Stimulated activated CD8-positive, alpha-beta memory T cell treated with anti-CD3 and anti-CD28 coated beads, Interleukin-7, amount 100 ng/mL, for 1 hour (primary cell): ENCODE results near the gene FRYL.

Experiments
- DNase-seq, 2 donors: peaks; one replicate each; pipeline ENCODE4 v3.0.0-alpha.2; 2020; ENCODE audit warnings: low read depth in 2 of 2

The FRYL gene

DNA sequence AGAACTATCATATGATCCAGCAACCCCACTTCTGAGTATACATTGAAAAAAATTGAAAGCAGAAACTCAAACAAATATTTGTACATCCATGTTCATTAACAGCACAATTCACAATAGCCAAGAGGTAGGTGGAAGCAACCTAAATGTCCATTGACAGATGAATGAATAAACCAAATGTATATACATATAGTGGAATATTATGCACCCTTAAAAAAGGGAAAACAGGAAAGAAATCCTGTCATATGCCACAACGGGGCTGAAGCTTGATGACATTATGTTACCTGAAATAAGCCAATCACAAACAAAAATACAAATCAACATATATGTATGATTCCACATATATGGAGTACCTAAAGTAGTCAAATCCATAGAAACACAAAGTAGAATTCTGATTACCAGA, 222.1 kb downstream of the FRYL start:
- DNase-seq: no peak

DNA sequence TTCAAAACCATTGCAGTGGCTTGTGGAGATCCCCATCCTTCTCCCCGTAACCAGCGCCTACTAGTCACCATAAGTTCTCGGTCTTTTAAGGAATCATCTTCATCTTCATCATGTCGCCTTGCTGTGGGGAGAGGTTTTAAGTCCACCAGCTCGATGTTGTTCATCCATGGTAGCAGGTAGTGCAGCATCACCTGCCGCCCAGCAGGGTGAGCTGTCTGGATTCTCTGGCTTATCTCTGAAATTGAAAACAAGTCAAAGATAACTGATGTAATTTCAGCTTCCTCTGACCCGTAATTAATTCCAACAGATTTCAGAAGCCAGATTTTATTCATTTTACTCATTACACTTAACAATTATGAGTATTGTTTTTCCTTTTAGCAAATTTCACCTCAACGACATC, 222.6 kb downstream of the FRYL start:
- no peak for DNase-seq

DNA sequence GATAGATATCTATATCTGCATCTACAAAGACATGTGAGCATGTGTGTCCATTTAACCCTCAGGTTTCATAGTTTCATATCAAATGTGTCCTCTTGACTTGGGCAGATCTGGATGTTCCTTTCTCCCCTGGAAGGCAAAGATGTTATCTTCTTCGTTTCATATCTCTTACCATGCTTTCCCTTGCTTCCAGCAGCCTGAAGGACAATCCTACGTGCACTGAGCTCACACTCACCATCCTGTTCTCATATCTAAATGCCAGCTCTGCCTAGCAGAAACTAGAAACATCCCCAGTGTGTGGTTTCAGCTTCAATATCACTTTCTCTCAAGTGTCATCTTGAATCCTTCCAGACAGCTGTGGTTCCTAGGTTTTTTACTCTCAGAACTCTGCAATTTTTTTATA, 223.8 kb downstream of the FRYL start:
- DNase-seq: no peak

DNA sequence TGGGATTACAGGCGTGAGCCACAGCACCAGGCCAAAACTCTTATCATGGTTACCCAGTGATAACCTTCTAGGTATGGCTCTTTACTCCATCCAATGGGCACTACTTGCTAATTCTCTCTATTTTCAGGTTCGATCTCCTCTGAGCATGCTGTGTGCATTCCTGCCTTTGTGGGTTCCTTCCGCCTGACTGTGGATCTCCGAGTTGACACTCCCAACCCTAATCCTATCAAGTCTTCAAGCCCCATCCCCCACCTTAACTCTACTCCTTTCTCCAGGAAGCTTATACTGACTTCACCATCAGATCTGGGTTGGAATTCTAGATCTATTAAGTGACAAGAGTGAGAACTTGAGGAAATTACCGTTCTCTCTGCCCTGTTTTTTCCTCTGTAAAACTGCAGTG, 225.5 kb downstream of the FRYL start:
- no peak for DNase-seq

DNA sequence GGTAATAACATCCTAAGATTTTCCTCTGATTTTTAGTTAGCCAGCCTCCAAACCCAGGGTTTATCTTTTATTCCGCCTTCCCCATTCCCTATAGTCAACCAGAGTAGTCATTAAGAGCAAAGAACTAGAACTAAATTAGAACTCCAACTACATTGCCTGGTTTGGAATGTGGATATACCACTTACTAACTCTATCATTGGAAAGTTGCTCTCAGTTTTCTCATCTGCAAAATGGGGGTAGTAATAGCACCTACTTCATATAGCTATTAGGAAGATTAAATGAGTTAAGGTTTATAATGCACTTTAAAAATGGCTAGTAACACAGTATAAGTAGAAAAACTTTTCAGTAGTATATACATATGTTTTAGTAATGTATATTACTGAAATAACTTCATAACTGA, 226.4 kb downstream of the FRYL start:
- no peak for DNase-seq

DNA sequence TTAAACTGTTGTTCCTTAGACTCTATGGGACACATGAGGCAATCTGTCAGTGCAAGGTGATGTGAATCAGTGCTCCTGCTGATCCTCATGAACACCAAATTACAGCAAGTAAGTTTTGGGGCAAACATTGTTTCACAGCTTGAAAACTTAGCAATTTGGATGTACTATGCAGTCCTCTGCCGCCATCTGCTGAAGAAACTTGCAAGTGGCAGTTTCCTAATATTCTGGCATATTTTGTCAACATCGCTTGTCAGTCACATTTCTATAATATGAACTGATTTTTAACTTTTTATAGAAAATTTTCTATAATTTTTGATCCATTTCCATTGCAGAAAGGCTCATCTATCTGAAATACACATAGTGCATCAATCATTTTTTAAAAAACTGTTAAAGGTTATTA, 233.7 kb downstream of the FRYL start:
- no peak for DNase-seq

DNA sequence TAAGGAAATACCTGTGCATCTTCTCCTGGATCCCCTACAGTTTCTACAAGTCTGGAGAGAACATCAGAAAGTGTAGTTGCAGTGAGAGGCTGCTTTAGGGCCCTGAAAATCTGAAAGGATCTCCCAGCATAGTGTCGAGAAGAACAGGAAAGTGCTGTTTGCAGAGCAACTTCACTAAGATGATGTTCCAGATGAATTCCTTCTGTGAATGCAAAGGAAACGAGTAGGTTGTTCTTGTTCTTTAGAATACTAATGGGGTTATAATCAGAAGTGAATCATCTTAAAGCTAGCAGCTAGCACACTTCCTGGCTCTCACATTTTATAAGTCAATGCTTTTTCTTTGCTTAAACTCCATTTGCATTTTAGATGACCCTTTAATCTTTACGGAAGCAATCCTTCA, 236.3 kb downstream of the FRYL start:
- no peak for DNase-seq

DNA sequence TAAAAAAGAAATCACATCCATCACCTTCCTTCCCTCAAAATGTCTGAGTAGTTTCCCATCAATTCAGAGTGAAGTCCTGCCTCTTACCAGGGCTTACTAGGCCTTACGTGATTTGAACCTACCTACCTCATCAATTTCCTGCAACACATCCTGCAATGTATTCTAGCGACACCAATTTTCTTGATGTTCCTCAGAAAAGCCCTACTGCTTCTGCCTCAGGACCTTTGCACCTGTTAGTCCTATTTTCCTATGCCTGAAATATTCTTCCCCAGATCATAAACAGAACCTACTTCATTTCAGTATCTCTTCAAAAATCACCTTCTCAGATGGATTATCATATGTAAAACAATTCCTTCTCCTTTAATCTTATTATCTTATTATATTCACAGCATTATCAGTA, 237.2 kb downstream of the FRYL start:
- no peak for DNase-seq

DNA sequence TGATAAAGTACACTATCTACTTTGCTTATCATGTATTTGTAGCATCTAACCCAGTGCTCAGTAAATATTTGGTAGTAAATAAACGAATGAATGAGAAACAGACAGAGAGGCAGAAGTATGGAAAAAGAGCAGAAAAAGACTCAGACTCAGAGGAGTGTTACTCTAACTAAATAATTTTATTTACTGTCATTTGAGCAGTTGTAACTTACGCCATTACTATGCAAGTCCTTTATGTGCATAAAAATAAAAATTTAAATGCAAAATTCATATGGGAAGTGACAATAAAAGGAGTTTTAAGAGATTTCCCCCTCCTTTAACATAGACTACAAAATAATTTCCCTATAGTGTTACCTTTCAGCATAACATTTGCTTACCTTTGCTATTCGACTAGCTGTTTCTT, 240.5 kb downstream of the FRYL start:
- DNase-seq: no peak

DNA sequence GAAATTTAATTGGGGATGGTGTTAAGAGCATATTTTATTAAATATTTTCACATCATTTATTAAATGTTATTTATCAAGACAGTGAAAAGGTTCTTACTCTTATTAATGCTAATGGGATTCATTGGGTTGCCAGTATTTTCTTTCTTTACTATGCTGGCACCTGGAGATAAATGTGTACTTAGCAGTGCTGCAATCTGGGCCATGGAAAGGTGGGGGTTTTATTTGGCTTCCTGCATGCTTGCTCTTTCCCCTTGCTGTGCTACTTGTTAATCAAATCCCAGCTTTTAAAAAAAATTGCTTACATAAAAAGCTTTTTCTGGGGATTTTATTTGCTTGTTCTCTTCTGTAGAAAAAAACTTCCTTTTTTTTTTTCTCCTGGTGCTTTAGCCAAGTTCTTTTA, 241.7 kb downstream of the FRYL start:
- no peak for DNase-seq

DNA sequence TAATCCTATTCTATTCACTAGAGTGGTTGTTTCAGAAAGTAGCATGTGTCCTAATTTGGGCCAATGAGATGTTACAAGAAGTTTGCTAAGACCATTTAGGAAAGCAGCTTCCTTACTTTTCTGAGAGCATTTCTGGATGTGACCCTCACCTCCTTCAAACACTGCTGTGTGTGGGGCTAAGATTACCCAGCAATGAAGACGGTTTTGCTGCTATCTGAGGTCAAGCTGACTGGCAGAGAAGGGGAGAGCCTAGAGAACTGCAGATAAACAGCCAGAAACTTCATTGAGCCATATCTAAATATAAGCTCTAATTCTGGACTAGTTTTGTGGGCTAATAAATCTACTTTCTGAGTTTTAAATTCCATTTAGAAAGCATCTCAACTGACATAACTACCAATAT, 253.7 kb downstream of the FRYL start:
- DNase-seq: no peak

DNA sequence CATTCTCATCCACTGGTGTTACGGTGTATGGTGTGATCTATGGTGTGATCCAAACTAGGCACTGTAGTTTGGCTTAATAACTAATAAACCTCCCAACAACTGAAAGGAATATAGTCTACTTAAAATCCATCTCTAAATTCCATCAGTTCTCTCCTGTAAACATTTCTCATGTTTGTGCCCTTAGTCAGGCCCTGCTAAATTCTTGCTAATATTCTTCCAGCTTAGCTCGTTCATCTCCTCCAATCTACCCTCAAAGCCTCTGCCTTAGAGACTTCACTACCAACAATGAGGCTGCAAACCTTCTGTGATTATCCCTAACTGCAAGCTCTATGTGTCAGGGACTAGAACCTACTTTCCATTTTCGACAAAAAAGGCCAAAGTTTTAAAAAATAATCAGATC, 261.9 kb downstream of the FRYL start:
- no peak for DNase-seq

DNA sequence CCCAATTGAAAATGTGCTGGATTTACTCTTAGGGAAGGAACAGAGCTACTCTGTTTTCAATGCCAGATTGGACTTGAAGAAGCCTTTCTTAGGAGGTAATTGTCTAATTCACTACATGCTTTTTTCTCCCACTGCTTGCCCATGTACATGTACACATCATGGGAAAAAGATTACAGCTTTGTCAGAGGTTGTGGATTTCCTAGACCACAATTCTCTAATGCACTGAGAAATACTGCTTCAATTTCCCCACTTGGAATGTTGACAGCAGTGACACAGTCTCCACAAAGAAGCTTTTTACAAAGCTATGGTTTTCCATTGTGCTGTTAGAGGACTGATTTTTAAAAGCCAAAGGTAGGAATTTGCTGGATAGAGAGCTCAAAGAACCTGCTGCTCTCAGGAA, 270.5 kb downstream of the FRYL start:
- no peak for DNase-seq

DNA sequence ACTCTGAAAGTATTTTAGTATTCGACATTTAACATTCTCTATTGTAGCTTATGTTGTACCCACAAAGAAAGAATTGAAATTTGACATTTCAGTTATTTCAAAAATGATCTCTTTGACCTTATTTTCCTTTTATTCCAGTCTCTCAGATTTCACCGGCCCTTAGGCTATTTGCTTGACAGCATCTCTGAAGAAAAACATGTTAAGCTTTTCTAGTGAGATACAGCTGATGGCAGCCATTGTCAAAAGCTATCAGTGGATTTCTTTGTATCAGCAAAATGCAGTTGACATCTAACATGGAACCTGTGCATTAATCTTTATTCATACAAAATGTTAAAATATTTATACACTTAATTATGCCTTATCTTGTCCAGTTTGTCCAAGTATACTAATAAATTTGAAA, 273.4 kb downstream of the FRYL start:
- DNase-seq: no peak

DNA sequence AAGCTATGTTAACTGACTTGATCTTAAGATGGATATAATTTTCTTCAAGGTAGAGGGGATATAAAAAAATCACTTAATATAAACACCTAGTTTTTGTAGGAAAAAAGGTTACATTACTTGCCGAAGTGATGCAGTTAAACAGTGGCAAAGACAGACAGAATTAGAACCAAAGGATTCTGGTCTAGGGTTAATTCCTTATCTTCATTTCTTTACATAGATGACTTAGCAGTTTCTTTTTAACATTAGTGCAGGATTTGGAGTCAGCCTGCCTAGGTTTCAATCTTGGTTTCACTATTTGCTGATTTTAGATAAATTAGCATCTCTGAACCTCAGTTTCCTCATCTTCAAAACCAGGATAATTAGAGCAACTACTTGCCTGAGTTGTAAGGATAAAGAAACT, 275.7 kb downstream of the FRYL start:
- DNase-seq: no peak

DNA sequence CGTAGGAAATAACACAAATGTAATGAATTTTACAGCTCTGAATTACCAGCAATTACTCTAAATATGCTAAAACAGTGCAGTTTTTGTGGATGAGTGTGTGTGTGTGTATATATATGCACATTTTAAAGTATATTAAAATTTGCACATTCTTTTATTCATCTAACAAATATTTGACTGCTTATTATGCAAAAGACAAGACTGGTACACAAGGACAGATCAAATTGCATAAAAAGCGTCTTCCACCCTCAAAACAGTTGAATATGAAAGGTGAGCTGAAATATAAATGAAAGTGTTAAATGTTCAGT, 276.1 kb downstream of the FRYL start:
- no peak for DNase-seq

DNA sequence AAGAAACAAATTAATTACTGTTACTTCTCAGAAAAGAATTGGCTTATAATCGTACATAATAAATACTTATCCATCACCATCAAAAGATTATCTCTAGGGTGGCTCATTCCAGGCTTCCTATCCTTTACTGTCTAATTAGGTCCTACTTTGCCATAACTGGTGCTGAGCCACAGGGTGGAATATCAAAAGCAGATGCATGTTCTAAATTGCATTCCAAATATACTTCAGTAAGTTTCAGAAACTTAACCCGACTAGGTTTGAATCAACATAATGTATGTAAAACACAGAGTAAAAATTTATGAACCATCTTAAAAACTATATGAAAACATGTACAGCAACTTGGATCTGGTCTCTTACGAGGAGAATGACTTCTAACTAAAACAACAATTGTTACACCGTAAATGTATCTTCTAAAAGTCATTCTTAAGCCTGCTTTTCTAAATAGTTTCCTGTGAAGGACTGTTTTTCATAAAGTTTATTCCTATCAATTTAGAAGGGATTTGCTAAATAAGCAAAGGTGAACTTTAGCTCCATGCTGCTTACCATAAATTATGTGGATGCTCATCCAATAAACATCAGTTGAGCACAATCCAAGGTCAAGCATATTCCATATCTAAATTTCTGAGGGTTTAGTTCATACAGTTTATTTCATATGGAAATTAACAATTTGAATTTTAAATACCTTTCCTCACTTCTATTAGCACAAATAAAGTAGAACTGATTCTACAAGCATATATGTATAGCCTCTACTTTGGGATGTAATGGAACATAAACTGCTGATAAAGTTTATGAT, 276.6 kb downstream of the FRYL start:
- DNase-seq: no peak

DNA sequence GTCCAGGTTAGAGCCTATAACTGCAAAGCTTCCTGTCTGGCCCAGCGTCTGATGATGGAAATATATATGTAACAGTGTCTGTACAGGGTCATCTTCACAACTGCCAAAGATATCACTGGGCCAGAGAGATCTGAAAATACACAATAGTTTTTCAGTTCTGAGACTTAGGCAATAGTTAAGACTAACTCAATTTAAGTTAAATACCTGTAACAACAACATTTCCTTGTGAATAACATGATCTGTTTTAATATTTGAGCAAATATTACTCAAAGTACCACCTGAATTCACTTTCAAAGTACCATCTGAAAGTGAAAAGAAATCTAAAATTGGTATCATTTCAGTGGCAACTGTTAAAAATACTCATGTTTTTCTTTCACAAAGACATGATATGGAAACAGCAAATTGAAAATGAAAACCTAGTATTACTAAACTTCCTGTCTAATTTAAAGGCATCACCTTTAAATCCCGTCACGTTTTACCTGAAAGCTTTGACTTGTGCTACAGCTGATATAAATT, 280.5 kb downstream of the FRYL start:
- no peak for DNase-seq

DNA sequence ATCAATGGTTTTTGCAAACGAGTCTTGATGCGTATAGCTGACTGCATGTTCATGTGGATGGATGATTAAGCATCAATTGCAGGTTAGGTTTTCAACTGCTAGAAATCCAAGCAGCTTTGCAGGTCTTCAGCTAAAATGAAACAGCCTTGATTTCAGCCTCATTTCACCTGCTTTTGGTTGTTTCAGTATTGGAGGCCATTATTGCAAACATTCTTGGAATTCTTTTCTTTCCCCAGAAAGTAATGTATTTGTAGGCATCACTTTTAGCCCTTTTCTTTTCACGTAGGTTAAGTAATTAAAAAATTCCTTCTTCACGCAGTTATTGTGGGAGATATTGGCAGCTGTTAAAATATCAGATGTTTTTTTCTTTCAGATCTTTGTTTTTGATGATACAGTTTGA, 281.2 kb downstream of the FRYL start:
- no peak for DNase-seq

DNA sequence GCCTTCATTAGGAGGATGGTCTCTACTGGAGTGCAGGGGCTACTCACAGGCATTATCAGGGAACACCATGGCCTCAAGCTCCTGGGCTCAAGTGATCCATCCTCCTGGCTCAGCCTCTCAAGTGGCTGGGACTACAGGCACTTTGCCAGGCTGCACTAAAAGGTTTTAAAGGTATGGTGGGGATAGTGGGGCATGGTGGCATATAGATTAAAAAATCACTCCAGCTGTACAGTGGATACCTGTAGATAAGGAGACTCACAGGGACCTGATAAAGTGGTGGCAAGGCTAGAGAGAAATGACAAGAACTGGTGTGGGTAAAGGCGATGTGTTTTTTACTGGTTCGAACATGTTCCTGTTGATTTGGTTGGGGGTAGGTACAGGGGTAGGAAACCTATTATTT, 284.1 kb downstream of the FRYL start:
- no peak for DNase-seq

DNA sequence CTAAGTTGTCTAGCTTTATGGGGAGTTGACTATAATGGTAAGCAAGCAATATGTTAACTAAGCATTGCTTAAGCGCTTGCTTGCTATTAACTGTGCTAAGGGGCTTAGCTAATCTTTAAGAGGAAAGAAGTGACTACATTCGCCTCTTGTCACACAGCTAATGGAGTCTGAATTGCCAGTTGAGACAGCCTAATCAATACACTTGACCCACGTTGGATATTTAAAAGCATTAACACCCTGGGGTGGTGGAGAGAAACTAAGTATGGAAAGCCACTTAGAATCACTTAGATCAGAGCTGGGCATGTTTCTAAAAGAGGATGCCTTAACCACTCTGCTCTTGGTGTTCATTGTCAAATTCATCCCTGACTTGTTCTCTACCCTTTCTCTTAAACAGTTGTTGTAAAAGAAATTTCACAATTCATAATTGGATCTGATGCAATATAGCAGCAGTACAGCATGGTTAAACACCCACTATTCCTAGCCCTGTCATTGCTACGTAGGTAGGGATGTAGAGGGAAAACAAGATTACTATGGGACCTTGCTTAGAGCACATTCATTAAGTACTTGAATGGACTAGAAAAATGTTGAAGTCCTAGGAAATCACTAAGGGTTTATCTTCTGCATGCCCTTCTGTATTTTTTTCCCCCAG, 286.5 kb downstream of the FRYL start:
- DNase-seq: no peak

DNA sequence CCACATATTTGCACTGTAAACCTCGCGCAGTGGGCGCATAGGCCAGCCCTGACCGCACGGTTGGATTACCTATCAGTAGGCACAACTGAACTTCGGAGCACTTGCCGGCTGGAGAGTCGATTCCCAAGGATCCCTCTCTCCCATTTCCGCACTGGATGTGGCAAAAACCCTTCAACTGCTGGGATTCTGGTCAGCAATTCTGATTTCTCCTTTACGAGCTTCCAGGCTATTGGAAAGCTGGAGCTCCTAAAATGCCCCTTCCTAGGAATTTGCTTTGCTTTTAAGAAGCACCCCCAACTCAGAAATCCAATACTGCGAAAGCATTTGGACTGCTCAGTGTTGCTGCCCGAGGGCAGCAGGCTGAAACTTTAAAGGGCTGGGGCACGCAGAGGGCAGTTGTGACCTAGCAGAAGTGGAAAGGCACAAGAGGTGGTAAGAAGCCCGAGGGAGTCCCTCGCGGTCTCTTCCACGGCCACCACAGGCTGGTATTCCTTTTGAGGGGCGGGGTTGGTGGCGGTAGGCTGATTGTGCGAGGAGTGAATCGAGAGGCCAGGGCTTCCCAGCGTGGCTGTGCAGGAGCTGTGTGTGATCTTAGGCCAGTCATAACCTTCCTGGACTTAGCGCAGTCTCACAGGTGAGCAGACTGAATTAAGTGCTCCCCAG, 288.4 kb downstream of the FRYL start:
- no peak for DNase-seq
